OCI-LY3 (cell line): ENCODE data around the gene ARHGAP24.

Source experiments
- H2AFZ ChIP-seq: fragments of 200-600, 300-600 bp; shearing (Covaris generic); 2 replicates; pipeline ENCODE4 v1.6.0; 2014; ENCODE audit warnings: antibody characterized with exemption, low read depth, low read length
- H3K27ac ChIP-seq: fragments of 200-600, 300-600 bp; sonication (generic); 2 replicates; pipeline ENCODE4 v1.5.1; 2014; ENCODE audit warnings: mild to moderate bottlenecking, low read length, moderate library complexity, mixed read lengths
- H3K27me3 ChIP-seq: fragments of 200-600, 300-600 bp; sonication (generic); 2 replicates; pipeline ENCODE4 v1.6.1; 2014; ENCODE audit warnings: low read depth, low read length, mixed read lengths
- H3K36me3 ChIP-seq: fragments of 200-600, 300-600 bp; sonication (generic); replicated peaks from 2 replicates; pipeline ENCODE3; 2014; ENCODE audit warnings: low read depth, low read length, mixed read lengths
- H3K4me1 ChIP-seq: fragments of 300-600, 200-600 bp; sonication (generic); 2 replicates; pipeline ENCODE4 v1.6.1; 2014; ENCODE audit warnings: low read length, mixed read lengths
- H3K4me2 ChIP-seq: fragments of 200-600, 300-600 bp; sonication (generic); 2 replicates; pipeline ENCODE4 v1.6.1; 2014; ENCODE audit warnings: low read length, mixed read lengths
- H3K4me3 ChIP-seq: fragments of 300-600, 200-600 bp; sonication (generic); 2 replicates; pipeline ENCODE4 v1.5.1; 2014; ENCODE audit warnings: antibody characterized with exemption, mild to moderate bottlenecking, low read length, moderate library complexity
- H3K79me2 ChIP-seq: fragments of 300-600, 200-600 bp; shearing (Covaris generic); 2 replicates; pipeline ENCODE4 v1.6.1; 2014; ENCODE audit warnings: mild to moderate bottlenecking, low read length, mixed read lengths
- H3K9ac ChIP-seq: fragments of 300-600, 200-600 bp; shearing (Covaris generic); 2 replicates; pipeline ENCODE4 v1.6.0; 2014; ENCODE audit warnings: mild to moderate bottlenecking, low read length, moderate library complexity
- H3K9me3 ChIP-seq: fragments of 200-600, 300-600 bp; shearing (Covaris generic); 2 replicates; pipeline ENCODE4 v1.6.1; 2014; ENCODE audit warnings: low read length, mixed read lengths; ENCODE audit not compliant: insufficient read depth
- H4K20me1 ChIP-seq: fragments of 200-600, 300-600 bp; sonication (generic); 2 replicates; pipeline ENCODE4 v1.6.1; 2016; ENCODE audit warnings: low read length, mixed read lengths; ENCODE audit not compliant: insufficient read depth
- CTCF ChIP-seq: fragments of 200-600, 300-600 bp; sonication (generic); IDR thresholded peaks from 2 replicates; pipeline ENCODE4 v1.5.1; 2014; ENCODE audit warnings: antibody characterized with exemption, low read length, low read depth
- EZH2phosphoT487 ChIP-seq: fragments of 200-600 bp; shearing (Covaris generic); IDR thresholded peaks from 2 replicates; pipeline ENCODE4 v1.6.1; 2018; ENCODE audit warnings: antibody characterized with exemption, mixed run types, low read depth

Gene ARHGAP24

GRCh38 chr4:85774000-85774399 lies 299.1 kb downstream of the ARHGAP24 start:
- H3K79me2 ChIP-seq = peaks cover 36% of the 10 kb centered on the region
- no peak overlapping the region for H2AFZ ChIP-seq
- H3K4me3 ChIP-seq = no peak overlapping the region
- H3K27ac ChIP-seq = no peak overlapping the region
- H3K36me3 ChIP-seq = no peaks in the 10 kb centered on the region
- H3K4me1 ChIP-seq = peaks cover 28% of the 10 kb centered on the region
- no peak overlapping the region for H3K9ac ChIP-seq
- no peak for TF ChIP-seq CTCF
- no peak for TF ChIP-seq EZH2phosphoT487
- H4K20me1 ChIP-seq = peaks cover 50% of the 10 kb centered on the region
- H3K27me3 ChIP-seq = no peaks in the 10 kb centered on the region
- H3K4me2 ChIP-seq = no peak overlapping the region
- no peaks in the 10 kb centered on the region for H3K9me3 ChIP-seq

GRCh38 chr4:85774489-85774888 lies 299.5 kb downstream of the ARHGAP24 start:
- H3K4me2 ChIP-seq = no peak overlapping the region
- no peaks in the 10 kb centered on the region for H3K36me3 ChIP-seq
- TF ChIP-seq CTCF = no peak
- no peak for TF ChIP-seq EZH2phosphoT487
- peaks cover 47% of the 10 kb centered on the region for H4K20me1 ChIP-seq
- H2AFZ ChIP-seq = no peak overlapping the region
- no peaks in the 10 kb centered on the region for H3K27me3 ChIP-seq
- H3K4me3 ChIP-seq = no peak overlapping the region
- H3K9ac ChIP-seq = no peak overlapping the region
- H3K27ac ChIP-seq = no peak overlapping the region
- H3K9me3 ChIP-seq = no peaks in the 10 kb centered on the region
- H3K4me1 ChIP-seq = peaks cover 33% of the 10 kb centered on the region
- H3K79me2 ChIP-seq = peaks cover 40% of the 10 kb centered on the region

- Histone ChIP-seq H3K27ac (no peak overlapping the region), H4K20me1 (peaks cover 53% of the 10 kb centered on the region), H3K27me3 (no peaks in the 10 kb centered on the region), H2AFZ (no peak overlapping the region), H3K79me2 (peaks cover 51% of the 10 kb centered on the region), H3K4me1 (peaks cover 35% of the 10 kb centered on the region), H3K9ac (no peak overlapping the region), H3K36me3 (no peaks in the 10 kb centered on the region), H3K4me2 (no peak overlapping the region), H3K4me3 (no peak overlapping the region), H3K9me3 (no peaks in the 10 kb centered on the region)
- no peak for TF ChIP-seq EZH2phosphoT487
- no peak for TF ChIP-seq CTCF
Observed at GRCh38 chr4:85776096-85776495, 301.1 kb downstream of the ARHGAP24 start.

GRCh38 chr4:85776579-85776978 lies 301.6 kb downstream of the ARHGAP24 start:
- TF ChIP-seq CTCF (no peak), EZH2phosphoT487 (no peak)
- Histone ChIP-seq H2AFZ (no peak overlapping the region), H4K20me1 (peaks cover 48% of the 10 kb centered on the region), H3K4me1 (peaks cover 35% of the 10 kb centered on the region), H3K9ac (no peak overlapping the region), H3K27ac (no peak overlapping the region), H3K4me3 (no peak overlapping the region), H3K27me3 (no peaks in the 10 kb centered on the region), H3K36me3 (no peaks in the 10 kb centered on the region), H3K9me3 (no peaks in the 10 kb centered on the region), H3K4me2 (no peak overlapping the region), H3K79me2 (peaks cover 51% of the 10 kb centered on the region)
